Measurements from ENCODE around the gene GRPEL2. TPM values are rescaled to one million over a fixed set of nuclear protein-coding genes. Genes with fewer than 3 reads are reported as not detected.

GRPEL2 gene
- total and polyA plus RNA-seq, 2 of the 8 experiments (the other 6 are each of a cell fraction or from before 2014, with no cell fraction given), result 11.2 to 52.2 TPM

DNA sequence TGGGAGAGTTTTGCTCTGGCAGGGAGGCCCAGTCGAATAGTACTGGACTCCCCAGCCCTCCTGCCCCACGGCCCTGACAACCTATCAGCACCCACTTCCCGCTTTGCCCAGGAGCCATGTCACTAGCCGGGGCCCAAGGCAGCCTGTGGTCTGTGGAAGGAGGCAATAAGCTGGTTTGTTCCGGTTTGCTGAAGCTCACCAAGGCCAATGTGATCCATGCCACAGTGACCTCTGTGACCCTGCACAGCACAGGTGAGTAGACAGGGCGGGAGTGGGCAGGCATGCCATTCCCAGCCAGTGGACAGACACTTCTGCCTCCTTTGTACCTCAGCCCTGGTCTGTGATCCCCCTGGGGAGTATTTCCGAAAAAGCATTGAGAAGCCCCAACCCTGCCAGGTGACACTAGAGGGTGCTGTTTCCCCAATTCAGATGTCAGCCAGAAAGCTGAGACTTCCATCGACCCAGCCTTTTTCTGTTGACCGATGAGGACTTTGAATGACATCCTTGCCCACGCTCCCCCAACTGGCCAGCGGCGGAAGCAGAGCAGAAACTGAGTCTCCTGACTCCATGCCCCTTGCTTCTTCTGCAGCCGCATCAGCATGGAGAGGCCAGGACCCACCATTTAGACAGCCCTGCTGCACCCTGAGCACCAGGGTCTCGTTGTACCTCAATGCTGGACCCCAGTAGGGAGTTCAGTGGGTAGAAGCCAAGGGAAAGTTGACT, 22.1 kb downstream of the GRPEL2 start:
- Histone ChIP-seq H2BK120ac (replicated peaks; ENCODE audit: low read depth, low read length) (no peak overlapping the region), H3K4me1 (replicated peaks in 1 of 4; ENCODE audit: control insufficient read depth in 3 of 4, insufficient read depth in 4 of 4, low read length in 3 of 4) (peaks cover 0 to 3% (median 1%) of the 10 kb centered on the region in 4 experiments; a peak in 3 of 7 replicates), H3K4ac (replicated peaks; ENCODE audit: insufficient read length, low read depth, low read length) (no peak overlapping the region), H3K4me2 (ENCODE audit: insufficient read depth in 1 of 2, low read depth in 2 of 2, low read length in 2 of 2) (no peak overlapping the region), H4K8ac (ENCODE audit: extremely low read depth, insufficient read depth, low read length) (no peak overlapping the region), H3K79me1 (ENCODE audit: low read depth, low read length) (no peaks in the 10 kb centered on the region), H3K23me2 (ENCODE audit: low read depth, low read length) (no peaks in the 10 kb centered on the region), H2AK5ac (ENCODE audit: low read depth, low read length) (no peak overlapping the region), H3K56ac (replicated peaks; ENCODE audit: insufficient read length, low read depth, low read length) (no peak overlapping the region), H3K14ac (ENCODE audit: insufficient read length) (no peak overlapping the region), H3K4me3 (ENCODE audit: extremely low read depth in 1 of 4, insufficient read depth in 2 of 4, low read depth in 3 of 4, low read length in 4 of 4) (no peak overlapping the region), H4K5ac (ENCODE audit: insufficient read length, low read depth, low read length) (no peak overlapping the region), H2BK5ac (ENCODE audit: low read depth, low read length) (no peak overlapping the region; the same call in 1 of the 2 replicates), H2AFZ (ENCODE audit: low read length) (no peak overlapping the region), H3K9ac (replicated peaks in 1 of 4; ENCODE audit: extremely low read depth in 1 of 4, low read depth in 3 of 4, low read length in 3 of 4) (no peak overlapping the region), H3K36me3 (ENCODE audit: control insufficient read depth in 2 of 4, insufficient read depth in 4 of 4, low read length in 3 of 4) (no peaks in the 10 kb centered on the region; a peak in 1 of 8 replicates), H3K18ac (ENCODE audit: extremely low read depth, low read length) (peak overlapping the region; percentile 75; the same call in 1 of the 2 replicates), H2BK20ac (ENCODE audit: low read length) (0 out of 2 replicates have a peak overlapping the region, but pooled peaks have one; percentile 52), H4K91ac (replicated peaks; ENCODE audit: insufficient read length, low read length) (peak overlapping the region; percentile 48), H2BK12ac (ENCODE audit: low read depth, low read length) (peak overlapping the region; percentile 95; the same call in 1 of the 2 replicates), H3K23ac (ENCODE audit: insufficient read length) (no peak overlapping the region), H3K27ac (ENCODE audit: low read depth, low read length) (no peak overlapping the region), H3K27me3 (replicated peaks in 1 of 4; ENCODE audit: control insufficient read depth in 3 of 4, extremely low read depth in 1 of 4, insufficient read depth in 3 of 4, low read length in 3 of 4) (no peaks in the 10 kb centered on the region), H2BK15ac (ENCODE audit: low read length) (peak overlapping the region; percentile 95; the same call in 1 of the 2 replicates), H3K79me2 (ENCODE audit: control insufficient read depth in 1 of 2, insufficient read depth in 2 of 2, low read length in 2 of 2) (no peaks in the 10 kb centered on the region), H4K20me1 (replicated peaks in 1 of 2; ENCODE audit: control insufficient read depth in 1 of 2, insufficient read depth in 2 of 2, low read length in 2 of 2) (peaks cover 0 to 3% of the 10 kb centered on the region in 2 experiments), H3K9me3 (ENCODE audit: insufficient read depth in 2 of 2, low read depth in 1 of 2, low read length in 1 of 2) (no peaks in the 10 kb centered on the region)
- CTCF ChIA-PET (ENCODE audit: partially characterized antibody), result interaction anchor here (0.6 to 46.1 kb wide), 57 partner anchors 8 to 1782 kb away, joined by 3 to 1310 read pairs (median 4); partner anchors contain the start of genes ARHGEF37, GRPEL2, IL17B and PCYOX1L
- WGBS, 2 experiments (ENCODE audit: extremely low coverage in 1 of 2, insufficient coverage in 1 of 2, insufficient read length in 1 of 2, insufficient replicate concordance in 2 of 2, low coverage in 1 of 2, low lambda C conversion rate in 2 of 2, missing lambda C conversion rate in 1 of 2), result 40% methylated on average over 14 of the region's 14 CpGs; no CpG with 5 or more reads in 1 of the 2 experiments
- peak; percentile 62 to 89 for DNase-seq (ENCODE audit: low read depth in 1 of 2, low spot score in 2 of 2)
- POLR2A ChIA-PET (ENCODE audit: partially characterized antibody), result interaction anchor here (0.8 to 1.8 kb wide), 5 partner anchors 9 to 57 kb away, joined by 3 to 12 read pairs (median 4); partner anchors contain the start of genes GRPEL2 and PCYOX1L
- FAIRE-seq, result peak; percentile 73
- no peak for TF ChIP-seq NRF1 (IDR thresholded peaks at IDR 0.05; ENCODE audit: low read depth, low read length)
- TF ChIP-seq, protein P1, sequence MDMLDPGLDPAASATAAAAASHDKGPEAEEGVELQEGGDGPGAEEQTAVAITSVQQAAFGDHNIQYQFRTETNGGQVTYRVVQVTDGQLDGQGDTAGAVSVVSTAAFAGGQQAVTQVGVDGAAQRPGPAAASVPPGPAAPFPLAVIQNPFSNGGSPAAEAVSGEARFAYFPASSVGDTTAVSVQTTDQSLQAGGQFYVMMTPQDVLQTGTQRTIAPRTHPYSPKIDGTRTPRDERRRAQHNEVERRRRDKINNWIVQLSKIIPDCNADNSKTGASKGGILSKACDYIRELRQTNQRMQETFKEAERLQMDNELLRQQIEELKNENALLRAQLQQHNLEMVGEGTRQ (IDR thresholded peaks at IDR 0.05; ENCODE audit: low read length), result no peak
- TF ChIP-seq KDM4A (IDR thresholded peaks at IDR 0.05; ENCODE audit: low read depth, low read length, severe bottlenecking), result no peak
- TF ChIP-seq, protein P2, sequence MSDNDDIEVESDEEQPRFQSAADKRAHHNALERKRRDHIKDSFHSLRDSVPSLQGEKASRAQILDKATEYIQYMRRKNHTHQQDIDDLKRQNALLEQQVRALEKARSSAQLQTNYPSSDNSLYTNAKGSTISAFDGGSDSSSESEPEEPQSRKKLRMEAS (IDR thresholded peaks at IDR 0.05), result no peak
- TF ChIP-seq EP300 (IDR thresholded peaks at IDR 0.05; ENCODE audit: borderline replicate concordance in 1 of 2, low read depth in 2 of 2, low read length in 2 of 2), result no peak
- no peak for TF ChIP-seq BRCA1 (IDR thresholded peaks at IDR 0.05; ENCODE audit: low read depth, low read length)
- TF ChIP-seq ASH2L (IDR thresholded peaks at IDR 0.05; ENCODE audit: low read length), result no peak
- no peak for TF ChIP-seq TBP (IDR thresholded peaks at IDR 0.05; ENCODE audit: low read depth, low read length)
- no peak for TF ChIP-seq GTF2F1 (IDR thresholded peaks at IDR 0.05; ENCODE audit: borderline replicate concordance, low read depth, low read length)
- 0 out of 2 replicates have a peak, but pooled peaks have one; percentile 26 for TF ChIP-seq YY1 (IDR thresholded peaks at IDR 0.05; ENCODE audit: low read depth, low read length)

All from H1 (cell line).